SK-N-SH (cell line): ENCODE data around the gene ATXN10.

Experiments used
- CTCF ChIP-seq: fragments of 200-600 bp; sonication (generic); IDR thresholded peaks from 2 replicates; pipeline ENCODE4 v1.6.1; 2017; ENCODE audit warnings: antibody characterized with exemption, mild to moderate bottlenecking, moderate library complexity
- GABPA ChIP-seq: IDR thresholded peaks from 2 replicates; pipeline ENCODE4 v1.4.0; 2012; ENCODE audit warnings: low read depth, mild to moderate bottlenecking
- POLR2AphosphoS5 ChIP-seq: IDR thresholded peaks from 2 replicates; pipeline ENCODE4 v1.6.1; 2012; ENCODE audit warnings: low read depth, low read length
- RAD21 ChIP-seq: IDR thresholded peaks from 2 replicates; pipeline ENCODE4 v1.6.1; 2012; ENCODE audit warnings: mild to moderate bottlenecking, low read length

- TF ChIP-seq CTCF (no peak), GABPA (no peak), RAD21 (no peak), POLR2AphosphoS5 (no peak)
Measured at GRCh38 chr22:45787759-45788158, 116.1 kb downstream of the ATXN10 start.
